GM12878 (cell line): ENCODE results near the gene PLXNA4. TPM values are rescaled to one million over a fixed set of nuclear protein-coding genes. Genes with fewer than 3 reads are reported as not detected.

Experiments
- ATAC-seq: fragments of 200-7000 bp; cut with Tn5 transposase; 3 replicates; pipeline ENCODE4 v1.9.1; 2020; ENCODE audit warnings: mild to moderate bottlenecking, moderate library complexity
- BruUV-seq: library from RNA; stranded (reverse); fragments of 400-500 nt; replicated peaks from 2 replicates; lab custom pipeline; 2021; lab: Mats Ljungman, UMichigan
- CTCF ChIA-PET: fragments of 300-600 bp; sonication (Branson Sonifier 250); formaldehyde crosslinking; extraction: SDS; loops from one replicate; lab custom pipeline; 2021; ENCODE audit warnings: inconsistent platforms; lab: Yijun Ruan, JAX
- POLR2A ChIA-PET: fragments of 350-600 bp; formaldehyde crosslinking; extraction: SDS; loops from one replicate; lab custom pipeline; 2021; ENCODE audit warnings: inconsistent platforms; lab: Charles Lee
- RAD21 ChIA-PET: fragments of 300-600 bp; sonication (Branson Sonifier 250); formaldehyde crosslinking; loops from one replicate; lab custom pipeline; 2023; ENCODE audit warnings: antibody characterized with exemption; ENCODE audit not compliant: unreplicated experiment; lab: Charles Lee
- SMC1A ChIA-PET: fragments of 300-600 bp; sonication (Branson Sonifier 250); formaldehyde crosslinking; loops from one replicate; lab custom pipeline; 2023; ENCODE audit not compliant: unreplicated experiment, uncharacterized antibody; lab: Charles Lee
- DNase-seq: peaks from one replicate; pipeline ENCODE4 v3.0.0-alpha.2; 2011; ENCODE audit warnings: low read depth, low spot score
- FAIRE-seq: peaks from 3 replicates; lab custom pipeline; 2011; peaks lifted over from hg19 to GRCh38; lab: Jason Lieb, UNC
- H2AFZ ChIP-seq: 2 replicates; pipeline ENCODE4 v1.6.0; 2011; ENCODE audit warnings: low read depth, low read length, control low read depth; ENCODE audit not compliant: control insufficient read depth
- H3K27ac ChIP-seq: 2 replicates; pipeline ENCODE4 v1.5.1; 2011; ENCODE audit warnings: control low read depth; ENCODE audit not compliant: control insufficient read depth, insufficient read depth
- H3K27me3 ChIP-seq, 2 experiments: replicated peaks in 1 of 2; 2 replicates each; pipeline versions ENCODE4 v1.6.0 to v1.6.1; 2011; ENCODE audit warnings: low read length in 1 of 2; ENCODE audit not compliant: control insufficient read depth in 2 of 2, insufficient read depth in 2 of 2
- H3K36me3 ChIP-seq, 2 experiments: 2 replicates each; pipeline ENCODE4 v1.5.1; 2011; ENCODE audit warnings: low read length in 1 of 2; ENCODE audit not compliant: control insufficient read depth in 2 of 2, insufficient read depth in 2 of 2
- H3K4me1 ChIP-seq: 2 replicates; pipeline ENCODE4 v1.6.1; 2011; ENCODE audit warnings: mild to moderate bottlenecking, low read length, moderate library complexity, mixed read lengths; ENCODE audit not compliant: control insufficient read depth, insufficient read depth
- H3K4me2 ChIP-seq: 2 replicates; pipeline ENCODE4 v1.6.0; 2011; ENCODE audit warnings: control low read depth; ENCODE audit not compliant: control insufficient read depth, insufficient read depth
- H3K4me3 ChIP-seq: fragments of 200-600 bp; sonication (generic); 2 replicates; pipeline ENCODE4 v1.5.1; 2016
- H3K79me2 ChIP-seq: 2 replicates; pipeline ENCODE4 v1.6.0; 2011; ENCODE audit warnings: low read length; ENCODE audit not compliant: control insufficient read depth, insufficient read depth
- H3K9ac ChIP-seq: 2 replicates; pipeline ENCODE4 v1.8.0; 2011; ENCODE audit warnings: low read length, control low read depth, mixed read lengths; ENCODE audit not compliant: control insufficient read depth, insufficient read depth
- H3K9me3 ChIP-seq: replicated peaks from 3 replicates; pipeline ENCODE4 v1.5.1; 2011; ENCODE audit warnings: mild to moderate bottlenecking, low read length; ENCODE audit not compliant: control insufficient read depth, insufficient read depth
- H4K20me1 ChIP-seq: 2 replicates; pipeline ENCODE4 v1.6.0; 2011; ENCODE audit not compliant: control insufficient read depth, insufficient read depth
- ASH2L ChIP-seq: fragments of 300-600, 200-600 bp; sonication (generic); IDR thresholded peaks from 2 replicates; pipeline ENCODE4 v1.6.1; 2017; ENCODE audit warnings: low read depth, mild to moderate bottlenecking, borderline replicate concordance
- BMI1 ChIP-seq: fragments of 450-650 bp; IDR thresholded peaks from 2 replicates; pipeline ENCODE4 v1.6.1; 2016; ENCODE audit warnings: mild to moderate bottlenecking, moderate library complexity, borderline replicate concordance
- FOXM1 ChIP-seq: IDR thresholded peaks from 2 replicates; pipeline ENCODE4 v1.6.1; 2012; ENCODE audit warnings: low read depth, mild to moderate bottlenecking, inconsistent platforms, low read length, moderate library complexity
- GATAD2B ChIP-seq: fragments of 450-650 bp; conservative IDR thresholded peaks from 2 replicates; pipeline ENCODE4 v1.6.1; 2017; ENCODE audit warnings: low read depth, mild to moderate bottlenecking, moderate library complexity
- NBN ChIP-seq: fragments of 450-650 bp; IDR thresholded peaks from 2 replicates; pipeline ENCODE4 v1.6.1; 2016
- RB1 ChIP-seq: fragments of 450-650 bp; formaldehyde crosslinking; IDR thresholded peaks from 2 replicates; pipeline ENCODE4 v1.6.1; 2017; ENCODE audit warnings: mild to moderate bottlenecking, borderline replicate concordance
- SMARCA5 ChIP-seq: fragments of 450-650 bp; IDR thresholded peaks from 2 replicates; pipeline ENCODE4 v1.6.1; 2017; ENCODE audit warnings: mild to moderate bottlenecking
- ZNF207 ChIP-seq: fragments of 450-650 bp; IDR thresholded peaks from 2 replicates; pipeline ENCODE4 v1.6.1; 2014; ENCODE audit warnings: antibody characterized with exemption, mild to moderate bottlenecking, borderline replicate concordance
- ZNF274 ChIP-seq: IDR thresholded peaks from one replicate; pipeline ENCODE4 v1.8.0; 2011; ENCODE audit not compliant: insufficient read length, insufficient read depth
- WGBS: methylation state at CpG from one replicate; pipeline ENCODE4 v1.1.6; 2016; ENCODE audit warnings: low lambda C conversion rate; ENCODE audit not compliant: insufficient replicate concordance, insufficient coverage; ENCODE audit errors: missing lambda C conversion rate; 5-methylcytosine and 5-hydroxymethylcytosine counted together
- in situ Hi-C: fragments of 300-500 bp; cut with MboI; formaldehyde crosslinking; loops from 9 replicates; pipeline ENCODE4 v1.14.3; 2018; ENCODE audit warnings: mixed read lengths
- intact Hi-C: fragments of 100-400 bp; cut with micrococcal nuclease; formaldehyde crosslinking; loops from one replicate; pipeline ENCODE4 v1.14.2; 2022; ENCODE audit not compliant: unreplicated experiment
- polyA plus RNA-seq, 11 experiments: library from polyadenylated mRNA; depleted of rRNA in 4 of 11; unstranded in 6 of 11; stranded (reverse) in 5 of 11; fragments of >200 nt; fragmentation: Nextera tagmentation in 4 of 11; fragmentation: Illumina TruSeq in 1 of 11; extraction: Ambion mirVana in 4 of 11; extraction: Trizol in 1 of 11; gene quantifications; 1 replicate in 1 of 11; 2 replicates in 10 of 11; pipeline versions ENCODE4 v1.2.1 to v1.2.3, GENCODE V29; 2011 to 2016; ENCODE audit warnings: inconsistent platforms in 2 of 11, missing spikeins in 2 of 11, low read depth in 1 of 11
- total RNA-seq, 4 experiments: library from RNA; depleted of rRNA in 3 of 4; stranded (reverse); fragments of >200 nt in 3 of 4; fragmentation: Illumina TruSeq in 1 of 4; extraction: Trizol in 1 of 4; gene quantifications; 2 replicates each; pipeline versions ENCODE4 v1.2.1 to v1.2.3, GENCODE V29; 2013 to 2021
- TF ChIP-seq, protein P1 (sequence below), 3 experiments: IDR thresholded peaks in 2 of 3; conservative IDR thresholded peaks in 1 of 3; 2 replicates each; pipeline ENCODE4 v1.5.1; 2011; ENCODE audit warnings: low read depth in 3 of 3, low read length in 3 of 3, mild to moderate bottlenecking in 3 of 3, control low read depth in 2 of 3, moderate library complexity in 2 of 3, inconsistent platforms in 1 of 3, mixed read lengths in 1 of 3; ENCODE audit not compliant: control insufficient read depth in 2 of 3, insufficient read depth in 1 of 3; ENCODE audit errors: extremely low read depth in 1 of 3
- TF ChIP-seq, protein P2 (sequence below): fragments of 450-650 bp; IDR thresholded peaks from 2 replicates; pipeline ENCODE4 v1.6.1; 2018; ENCODE audit warnings: mild to moderate bottlenecking, low read depth, moderate library complexity; ENCODE audit not compliant: partially characterized antibody
- TF ChIP-seq, protein P3 (sequence below): IDR thresholded peaks from 2 replicates; pipeline ENCODE4 v1.6.1; 2012; ENCODE audit warnings: low read depth, low read length, improper control_type of control experiment
- TF ChIP-seq, protein P4 (sequence below): IDR thresholded peaks from 2 replicates; pipeline ENCODE4 v1.6.1; 2012; ENCODE audit warnings: low read depth, low read length, improper control_type of control experiment
- TF ChIP-seq, protein P5 (sequence below): IDR thresholded peaks from 2 replicates; pipeline ENCODE4 v1.6.1; 2011; ENCODE audit warnings: mild to moderate bottlenecking, low read depth, low read length, moderate library complexity; ENCODE audit not compliant: insufficient replicate concordance

PLXNA4 gene
- total and polyA plus RNA-seq, 10 of the 15 experiments (the other 5 are each of a cell fraction or from before 2014, with no cell fraction given): 0.03 TPM; not detected in 9

DNA sequence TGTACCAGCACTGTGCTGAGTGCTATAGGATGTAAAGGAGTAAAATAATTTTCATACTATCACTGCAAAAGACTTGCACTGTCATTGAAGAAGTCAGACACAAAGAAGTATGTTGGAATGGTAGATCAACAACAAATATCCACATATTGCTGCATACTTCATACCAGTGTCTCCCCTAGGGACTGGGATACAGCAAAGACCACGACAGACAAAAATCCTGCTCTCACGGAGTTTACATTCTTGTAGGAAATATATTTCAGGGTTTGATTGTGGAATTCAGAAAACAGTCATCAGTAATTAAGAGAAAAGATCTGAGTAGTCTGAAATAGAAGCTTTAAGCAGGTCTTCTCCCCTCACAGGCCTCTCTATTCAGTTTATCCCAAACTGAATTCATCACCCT, 49.4 kb upstream of the PLXNA4 start (continued):
- TF ChIP-seq, protein P1, sequence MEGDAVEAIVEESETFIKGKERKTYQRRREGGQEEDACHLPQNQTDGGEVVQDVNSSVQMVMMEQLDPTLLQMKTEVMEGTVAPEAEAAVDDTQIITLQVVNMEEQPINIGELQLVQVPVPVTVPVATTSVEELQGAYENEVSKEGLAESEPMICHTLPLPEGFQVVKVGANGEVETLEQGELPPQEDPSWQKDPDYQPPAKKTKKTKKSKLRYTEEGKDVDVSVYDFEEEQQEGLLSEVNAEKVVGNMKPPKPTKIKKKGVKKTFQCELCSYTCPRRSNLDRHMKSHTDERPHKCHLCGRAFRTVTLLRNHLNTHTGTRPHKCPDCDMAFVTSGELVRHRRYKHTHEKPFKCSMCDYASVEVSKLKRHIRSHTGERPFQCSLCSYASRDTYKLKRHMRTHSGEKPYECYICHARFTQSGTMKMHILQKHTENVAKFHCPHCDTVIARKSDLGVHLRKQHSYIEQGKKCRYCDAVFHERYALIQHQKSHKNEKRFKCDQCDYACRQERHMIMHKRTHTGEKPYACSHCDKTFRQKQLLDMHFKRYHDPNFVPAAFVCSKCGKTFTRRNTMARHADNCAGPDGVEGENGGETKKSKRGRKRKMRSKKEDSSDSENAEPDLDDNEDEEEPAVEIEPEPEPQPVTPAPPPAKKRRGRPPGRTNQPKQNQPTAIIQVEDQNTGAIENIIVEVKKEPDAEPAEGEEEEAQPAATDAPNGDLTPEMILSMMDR (IDR thresholded peaks at IDR 0.05 in 2 of 3, conservative IDR thresholded peaks at IDR 0.05 in 1 of 3; ENCODE audit: control insufficient read depth in 2 of 3, extremely low read depth in 1 of 3, insufficient read depth in 1 of 3, low read depth in 3 of 3, low read length in 3 of 3): no peak
- no peak for TF ChIP-seq ASH2L

DNA sequence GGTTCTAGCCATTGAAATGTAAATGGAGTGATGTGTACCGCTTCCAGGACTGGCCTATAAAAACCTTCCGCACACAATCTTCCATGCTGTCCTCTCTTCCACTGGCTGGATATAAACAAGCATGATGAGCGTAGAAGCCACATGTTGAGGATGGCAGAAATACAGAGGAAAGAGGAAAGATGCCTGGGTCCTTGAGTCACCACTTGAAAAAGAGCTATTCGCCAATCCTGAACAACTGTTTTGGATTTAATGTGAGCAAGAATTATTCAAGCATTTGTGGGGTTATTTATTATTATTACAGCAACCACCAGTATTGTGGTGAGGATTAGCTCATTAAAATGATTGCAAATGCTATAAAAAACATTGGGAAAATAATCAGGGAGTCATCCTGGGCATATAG, 45.8 kb upstream of the PLXNA4 start:
- no TSS peak for BruUV-seq
- RAD21 ChIA-PET: no interaction called here
- in situ Hi-C loops (no loop called here), intact Hi-C loops (no loop called here)
- Histone ChIP-seq H2AFZ (no peak overlapping the region), H3K27ac (no peak overlapping the region), H3K36me3 (no peaks in the 10 kb centered on the region), H3K4me2 (no peak overlapping the region), H3K9ac (no peak overlapping the region), H3K4me3 (no peak overlapping the region), H4K20me1 (no peaks in the 10 kb centered on the region), H3K4me1 (no peaks in the 10 kb centered on the region), H3K9me3 (no peaks in the 10 kb centered on the region), H3K79me2 (no peaks in the 10 kb centered on the region), H3K27me3 (peaks cover 2 to 3% of the 10 kb centered on the region in 2 experiments)
- no peak for FAIRE-seq
- ATAC-seq: no peak
- no peak for DNase-seq
- CTCF ChIA-PET: no interaction called here
- 71% methylated on average over 4 of the region's 4 CpGs for WGBS
- POLR2A ChIA-PET: no interaction called here
- SMC1A ChIA-PET: no interaction called here
- TF ChIP-seq ZNF207 (no peak), GATAD2B (no peak), SMARCA5 (no peak), NBN (no peak), ZNF274 (no peak), RB1 (no peak), FOXM1 (no peak), BMI1 (no peak)
- TF ChIP-seq, protein P2, sequence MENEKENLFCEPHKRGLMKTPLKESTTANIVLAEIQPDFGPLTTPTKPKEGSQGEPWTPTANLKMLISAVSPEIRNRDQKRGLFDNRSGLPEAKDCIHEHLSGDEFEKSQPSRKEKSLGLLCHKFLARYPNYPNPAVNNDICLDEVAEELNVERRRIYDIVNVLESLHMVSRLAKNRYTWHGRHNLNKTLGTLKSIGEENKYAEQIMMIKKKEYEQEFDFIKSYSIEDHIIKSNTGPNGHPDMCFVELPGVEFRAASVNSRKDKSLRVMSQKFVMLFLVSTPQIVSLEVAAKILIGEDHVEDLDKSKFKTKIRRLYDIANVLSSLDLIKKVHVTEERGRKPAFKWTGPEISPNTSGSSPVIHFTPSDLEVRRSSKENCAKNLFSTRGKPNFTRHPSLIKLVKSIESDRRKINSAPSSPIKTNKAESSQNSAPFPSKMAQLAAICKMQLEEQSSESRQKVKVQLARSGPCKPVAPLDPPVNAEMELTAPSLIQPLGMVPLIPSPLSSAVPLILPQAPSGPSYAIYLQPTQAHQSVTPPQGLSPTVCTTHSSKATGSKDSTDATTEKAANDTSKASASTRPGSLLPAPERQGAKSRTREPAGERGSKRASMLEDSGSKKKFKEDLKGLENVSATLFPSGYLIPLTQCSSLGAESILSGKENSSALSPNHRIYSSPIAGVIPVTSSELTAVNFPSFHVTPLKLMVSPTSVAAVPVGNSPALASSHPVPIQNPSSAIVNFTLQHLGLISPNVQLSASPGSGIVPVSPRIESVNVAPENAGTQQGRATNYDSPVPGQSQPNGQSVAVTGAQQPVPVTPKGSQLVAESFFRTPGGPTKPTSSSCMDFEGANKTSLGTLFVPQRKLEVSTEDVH: no peak
- TF ChIP-seq, protein P3, sequence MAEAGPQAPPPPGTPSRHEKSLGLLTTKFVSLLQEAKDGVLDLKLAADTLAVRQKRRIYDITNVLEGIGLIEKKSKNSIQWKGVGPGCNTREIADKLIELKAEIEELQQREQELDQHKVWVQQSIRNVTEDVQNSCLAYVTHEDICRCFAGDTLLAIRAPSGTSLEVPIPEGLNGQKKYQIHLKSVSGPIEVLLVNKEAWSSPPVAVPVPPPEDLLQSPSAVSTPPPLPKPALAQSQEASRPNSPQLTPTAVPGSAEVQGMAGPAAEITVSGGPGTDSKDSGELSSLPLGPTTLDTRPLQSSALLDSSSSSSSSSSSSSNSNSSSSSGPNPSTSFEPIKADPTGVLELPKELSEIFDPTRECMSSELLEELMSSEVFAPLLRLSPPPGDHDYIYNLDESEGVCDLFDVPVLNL: no peak
- TF ChIP-seq, protein P4, sequence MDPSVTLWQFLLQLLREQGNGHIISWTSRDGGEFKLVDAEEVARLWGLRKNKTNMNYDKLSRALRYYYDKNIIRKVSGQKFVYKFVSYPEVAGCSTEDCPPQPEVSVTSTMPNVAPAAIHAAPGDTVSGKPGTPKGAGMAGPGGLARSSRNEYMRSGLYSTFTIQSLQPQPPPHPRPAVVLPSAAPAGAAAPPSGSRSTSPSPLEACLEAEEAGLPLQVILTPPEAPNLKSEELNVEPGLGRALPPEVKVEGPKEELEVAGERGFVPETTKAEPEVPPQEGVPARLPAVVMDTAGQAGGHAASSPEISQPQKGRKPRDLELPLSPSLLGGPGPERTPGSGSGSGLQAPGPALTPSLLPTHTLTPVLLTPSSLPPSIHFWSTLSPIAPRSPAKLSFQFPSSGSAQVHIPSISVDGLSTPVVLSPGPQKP: no peak
- TF ChIP-seq, protein P5, sequence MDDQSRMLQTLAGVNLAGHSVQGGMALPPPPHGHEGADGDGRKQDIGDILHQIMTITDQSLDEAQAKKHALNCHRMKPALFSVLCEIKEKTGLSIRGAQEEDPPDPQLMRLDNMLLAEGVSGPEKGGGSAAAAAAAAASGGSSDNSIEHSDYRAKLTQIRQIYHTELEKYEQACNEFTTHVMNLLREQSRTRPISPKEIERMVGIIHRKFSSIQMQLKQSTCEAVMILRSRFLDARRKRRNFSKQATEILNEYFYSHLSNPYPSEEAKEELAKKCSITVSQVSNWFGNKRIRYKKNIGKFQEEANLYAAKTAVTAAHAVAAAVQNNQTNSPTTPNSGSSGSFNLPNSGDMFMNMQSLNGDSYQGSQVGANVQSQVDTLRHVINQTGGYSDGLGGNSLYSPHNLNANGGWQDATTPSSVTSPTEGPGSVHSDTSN: no peak
